CD4-positive, alpha-beta T cell (primary cell): ENCODE measurements around the gene AFF2. TPM values are rescaled to one million over a fixed set of nuclear protein-coding genes. Genes with fewer than 3 reads are reported as not detected.

ENCODE experiments used
- ATAC-seq: fragments of 200-7000 bp; cut with Tn5 transposase; one replicate; pipeline ENCODE4 v1.10.0; 2022; ENCODE audit warnings: mild to moderate bottlenecking; ENCODE audit not compliant: poor library complexity
- CTCF ChIA-PET: fragments of 350-600 bp; sonication (Branson Sonifier 250); formaldehyde crosslinking; loops from one replicate; lab custom pipeline; 2021; ENCODE audit warnings: antibody characterized with exemption, inconsistent platforms; lab: Charles Lee
- POLR2A ChIA-PET: fragments of 350-600 bp; sonication (Branson Sonifier 250); formaldehyde crosslinking; loops from one replicate; lab custom pipeline; 2021; ENCODE audit warnings: antibody characterized with exemption, inconsistent platforms; lab: Charles Lee
- DNase-seq, 14 experiments: peaks; one replicate each; pipeline ENCODE4 v3.0.0-alpha.2; 2013 to 2020; ENCODE audit warnings: mixed read lengths in 2 of 14
- H3K27ac ChIP-seq, 2 donors: one replicate each; pipeline versions ENCODE4 v1.5.1 to v1.7.0; 2013; ENCODE audit warnings: low read length in 2 of 2, low read depth in 1 of 2, mild to moderate bottlenecking in 1 of 2
- H3K27me3 ChIP-seq, 2 experiments: 1 replicate in 1 of 2; 2 replicates in 1 of 2; pipeline versions ENCODE4 v1.6.1 to v1.7.0; 2013; ENCODE audit warnings: low read length in 2 of 2, control low read depth in 1 of 2, mild to moderate bottlenecking in 1 of 2, moderate library complexity in 1 of 2; ENCODE audit not compliant: insufficient read depth in 2 of 2, control insufficient read depth in 1 of 2
- H3K36me3 ChIP-seq: one replicate; pipeline ENCODE4 v1.6.1; 2013; ENCODE audit warnings: low read length, control low read depth; ENCODE audit not compliant: insufficient read depth
- H3K4me1 ChIP-seq: one replicate; pipeline ENCODE4 v1.6.1; 2013; ENCODE audit warnings: low read length, control low read depth; ENCODE audit not compliant: insufficient read depth
- H3K4me3 ChIP-seq: one replicate; pipeline ENCODE4 v1.5.1; 2013; ENCODE audit warnings: mild to moderate bottlenecking, low read length, moderate library complexity
- H3K9me3 ChIP-seq, 2 experiments: 1 replicate in 1 of 2; 2 replicates in 1 of 2; pipeline versions ENCODE4 v1.6.1 to v1.7.0; 2013; ENCODE audit warnings: low read length in 2 of 2, mild to moderate bottlenecking in 2 of 2, control low read depth in 1 of 2, moderate library complexity in 1 of 2; ENCODE audit not compliant: control insufficient read depth in 1 of 2, insufficient read depth in 1 of 2
- H3K27ac Mint-ChIP-seq: one replicate; pipeline ENCODE4 v1.8.0; 2020; ENCODE audit warnings: mixed read lengths
- H3K27me3 Mint-ChIP-seq: one replicate; pipeline ENCODE4 v1.8.0; 2021; ENCODE audit warnings: mixed read lengths
- H3K36me3 Mint-ChIP-seq: one replicate; pipeline ENCODE4 v1.8.0; 2021; ENCODE audit warnings: low read depth, mixed read lengths
- H3K4me1 Mint-ChIP-seq: one replicate; pipeline ENCODE4 v1.8.0; 2021; ENCODE audit warnings: low read depth, mixed read lengths
- H3K4me3 Mint-ChIP-seq: one replicate; pipeline ENCODE4 v1.8.0; 2020; ENCODE audit warnings: mild to moderate bottlenecking, mixed read lengths
- H3K9me3 Mint-ChIP-seq: one replicate; pipeline ENCODE4 v1.8.0; 2020; ENCODE audit warnings: mixed read lengths
- intact Hi-C, 2 experiments: fragments of 100-400 bp; cut with DNase I in 1 of 2; cut with micrococcal nuclease in 1 of 2; formaldehyde crosslinking; loops; one replicate each; pipeline versions ENCODE4 v1.15.1 to v1.9.0; 2023 to 2025; cut with DNase I, micrococcal nuclease
- total RNA-seq, 174 experiments: library from RNA in 2 of 174; stranded (reverse) in 2 of 174; gene quantifications; one replicate each; pipeline ENCODE4 v1.2.3 and lab custom pipeline; 2021 to 2026
- TF ChIP-seq, protein P1 (sequence below): fragments of 200-600 bp; IDR thresholded peaks from one replicate; pipeline ENCODE4 v1.8.0; 2022; ENCODE audit warnings: antibody characterized with exemption, mild to moderate bottlenecking

The AFF2 gene
- total RNA-seq, 2 experiments from 2014 or later: 5.9 to 6.2 TPM

GRCh38 chrX:148536961-148537360 is 36.5 kb downstream of the AFF2 start:
- no peaks in the 10 kb centered on the region for H3K4me1 Mint-ChIP-seq
- H3K27ac Mint-ChIP-seq: no peak overlapping the region
- DNase-seq: no peak
- intact Hi-C loops: no loop called here
- no peaks in the 10 kb centered on the region for H3K36me3 Mint-ChIP-seq
- no peaks in the 10 kb centered on the region for H3K9me3 Mint-ChIP-seq
- H3K4me3 Mint-ChIP-seq: no peak overlapping the region
- Histone ChIP-seq H3K27ac (no peak overlapping the region), H3K4me3 (no peak overlapping the region), H3K9me3 (no peaks in the 10 kb centered on the region), H3K4me1 (no peaks in the 10 kb centered on the region), H3K27me3 (no peaks in the 10 kb centered on the region), H3K36me3 (no peaks in the 10 kb centered on the region)
- ChIA-PET CTCF (no interaction called here), POLR2A (no interaction called here)
- no peaks in the 10 kb centered on the region for H3K27me3 Mint-ChIP-seq
- ATAC-seq: no peak
- TF ChIP-seq, protein P1, sequence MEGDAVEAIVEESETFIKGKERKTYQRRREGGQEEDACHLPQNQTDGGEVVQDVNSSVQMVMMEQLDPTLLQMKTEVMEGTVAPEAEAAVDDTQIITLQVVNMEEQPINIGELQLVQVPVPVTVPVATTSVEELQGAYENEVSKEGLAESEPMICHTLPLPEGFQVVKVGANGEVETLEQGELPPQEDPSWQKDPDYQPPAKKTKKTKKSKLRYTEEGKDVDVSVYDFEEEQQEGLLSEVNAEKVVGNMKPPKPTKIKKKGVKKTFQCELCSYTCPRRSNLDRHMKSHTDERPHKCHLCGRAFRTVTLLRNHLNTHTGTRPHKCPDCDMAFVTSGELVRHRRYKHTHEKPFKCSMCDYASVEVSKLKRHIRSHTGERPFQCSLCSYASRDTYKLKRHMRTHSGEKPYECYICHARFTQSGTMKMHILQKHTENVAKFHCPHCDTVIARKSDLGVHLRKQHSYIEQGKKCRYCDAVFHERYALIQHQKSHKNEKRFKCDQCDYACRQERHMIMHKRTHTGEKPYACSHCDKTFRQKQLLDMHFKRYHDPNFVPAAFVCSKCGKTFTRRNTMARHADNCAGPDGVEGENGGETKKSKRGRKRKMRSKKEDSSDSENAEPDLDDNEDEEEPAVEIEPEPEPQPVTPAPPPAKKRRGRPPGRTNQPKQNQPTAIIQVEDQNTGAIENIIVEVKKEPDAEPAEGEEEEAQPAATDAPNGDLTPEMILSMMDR: no peak

DNA sequence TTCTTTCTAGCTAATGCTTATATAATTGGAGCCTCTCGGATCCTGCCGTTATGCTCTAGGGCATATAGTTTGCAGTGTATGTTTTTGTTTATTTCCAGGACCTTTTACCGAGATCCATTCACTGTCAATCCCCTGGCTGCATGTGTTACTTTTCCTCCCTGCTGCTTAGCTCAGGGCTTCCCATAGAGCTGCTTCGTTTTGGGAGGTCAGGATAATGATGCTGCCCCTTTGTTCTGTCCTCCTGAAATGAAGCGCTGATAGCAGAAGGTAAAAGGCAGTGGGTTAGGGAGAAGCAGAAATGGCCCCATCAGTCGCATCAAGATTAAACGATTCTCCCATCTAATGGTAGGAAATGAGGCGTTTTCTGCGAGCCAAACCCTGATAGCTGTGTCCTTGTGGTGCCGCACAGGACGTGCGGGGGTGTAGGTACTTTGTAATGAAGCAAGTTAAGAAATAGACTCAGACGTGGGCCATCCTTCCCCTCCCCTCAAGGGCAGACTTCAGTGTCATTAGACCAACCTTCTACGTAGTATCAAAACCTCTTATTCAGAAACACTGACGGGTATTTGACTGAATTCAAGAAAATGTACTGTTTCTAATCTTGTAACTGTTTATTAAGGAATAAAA is 37.3 kb downstream of the AFF2 start:
- intact Hi-C loops: no loop called here
- Histone ChIP-seq H3K36me3 (no peaks in the 10 kb centered on the region), H3K4me3 (no peak overlapping the region), H3K9me3 (no peaks in the 10 kb centered on the region), H3K27ac (no peak overlapping the region), H3K27me3 (no peaks in the 10 kb centered on the region), H3K4me1 (no peaks in the 10 kb centered on the region)
- ChIA-PET CTCF (no interaction called here), POLR2A (no interaction called here)
- Mint-ChIP-seq H3K9me3 (no peaks in the 10 kb centered on the region), H3K4me3 (no peak overlapping the region), H3K27me3 (no peaks in the 10 kb centered on the region), H3K4me1 (no peaks in the 10 kb centered on the region), H3K27ac (no peak overlapping the region), H3K36me3 (no peaks in the 10 kb centered on the region)
- no peak for ATAC-seq
- no peak for DNase-seq
- TF ChIP-seq, protein P1: no peak

- H3K36me3 ChIP-seq: no peaks in the 10 kb centered on the region
- H3K27me3 ChIP-seq: no peaks in the 10 kb centered on the region
- intact Hi-C loops: no loop called here
- ATAC-seq (no peak), DNase-seq (no peak)
- POLR2A ChIA-PET: no interaction called here
- Mint-ChIP-seq H3K27me3 (no peaks in the 10 kb centered on the region), H3K36me3 (no peaks in the 10 kb centered on the region), H3K9me3 (no peaks in the 10 kb centered on the region), H3K4me3 (no peak overlapping the region), H3K27ac (no peak overlapping the region), H3K4me1 (no peaks in the 10 kb centered on the region)
- CTCF ChIA-PET: interaction anchor here (2.3 kb wide), 1 partner anchor 8 kb away, joined by 4 read pairs; no protein-coding TSS in a partner anchor
- H3K4me1 ChIP-seq: no peaks in the 10 kb centered on the region
- no peak overlapping the region for H3K4me3 ChIP-seq
- TF ChIP-seq, protein P1: no peak
- no peaks in the 10 kb centered on the region for H3K9me3 ChIP-seq
- no peak overlapping the region for H3K27ac ChIP-seq
These were observed 38.2 kb downstream of the AFF2 start for GRCh38 chrX:148538582-148538981.
